ENCODE data around the gene CCDC9. TPM values are rescaled to one million over a fixed set of nuclear protein-coding genes. Genes with fewer than 3 reads are reported as not detected.

Gene CCDC9
- total RNA-seq, 1 donor from 2014 or later = 35.1 TPM

DNA sequence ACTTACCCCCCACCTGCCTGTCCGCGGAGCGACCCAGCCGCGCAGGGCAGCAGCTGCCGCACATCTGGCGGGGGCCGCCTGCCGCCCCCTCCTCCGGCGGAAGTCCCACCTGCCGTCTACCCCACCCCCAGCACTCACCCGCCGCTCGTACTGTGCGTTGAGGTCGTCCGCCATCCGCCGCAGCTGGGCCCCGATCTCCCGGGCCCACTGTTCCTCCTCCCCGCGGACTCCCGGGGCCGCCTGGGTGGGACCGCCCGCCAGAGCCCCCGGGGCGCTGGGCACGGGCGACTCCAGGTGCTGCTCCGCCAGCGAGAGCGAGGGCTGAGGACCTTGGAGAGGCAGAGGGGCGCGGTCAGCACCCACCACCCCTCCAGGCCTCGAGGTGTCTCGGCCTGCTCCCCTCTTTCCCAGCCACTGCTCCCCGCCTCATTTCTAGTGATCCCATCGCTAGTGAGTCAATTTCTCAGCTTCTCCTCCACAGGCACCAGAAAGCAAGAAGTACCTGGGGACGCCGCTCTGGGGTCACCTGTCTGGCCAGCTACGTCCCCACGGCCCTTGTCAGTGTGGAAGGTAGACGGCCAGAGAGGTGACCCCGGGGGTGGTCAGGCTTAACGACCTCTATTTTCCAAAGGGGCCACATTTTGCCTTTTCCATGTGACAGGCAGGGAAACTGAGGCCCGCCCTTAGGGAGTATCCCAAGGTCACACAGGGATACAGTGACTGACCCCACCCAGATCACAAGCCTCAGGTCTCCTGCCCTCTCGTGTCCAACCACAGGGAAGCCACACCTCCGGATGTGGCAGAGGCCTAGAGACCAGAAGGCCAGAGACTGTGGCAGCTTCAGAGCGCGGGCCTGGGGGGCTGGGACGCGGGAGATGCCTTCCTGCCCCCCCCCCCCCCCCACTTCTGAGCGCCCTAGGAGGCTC lies 29.6 kb upstream of the CCDC9 start:
- DNase-seq (ENCODE audit: extremely low spot score, unreplicated experiment) = no peak

DNA sequence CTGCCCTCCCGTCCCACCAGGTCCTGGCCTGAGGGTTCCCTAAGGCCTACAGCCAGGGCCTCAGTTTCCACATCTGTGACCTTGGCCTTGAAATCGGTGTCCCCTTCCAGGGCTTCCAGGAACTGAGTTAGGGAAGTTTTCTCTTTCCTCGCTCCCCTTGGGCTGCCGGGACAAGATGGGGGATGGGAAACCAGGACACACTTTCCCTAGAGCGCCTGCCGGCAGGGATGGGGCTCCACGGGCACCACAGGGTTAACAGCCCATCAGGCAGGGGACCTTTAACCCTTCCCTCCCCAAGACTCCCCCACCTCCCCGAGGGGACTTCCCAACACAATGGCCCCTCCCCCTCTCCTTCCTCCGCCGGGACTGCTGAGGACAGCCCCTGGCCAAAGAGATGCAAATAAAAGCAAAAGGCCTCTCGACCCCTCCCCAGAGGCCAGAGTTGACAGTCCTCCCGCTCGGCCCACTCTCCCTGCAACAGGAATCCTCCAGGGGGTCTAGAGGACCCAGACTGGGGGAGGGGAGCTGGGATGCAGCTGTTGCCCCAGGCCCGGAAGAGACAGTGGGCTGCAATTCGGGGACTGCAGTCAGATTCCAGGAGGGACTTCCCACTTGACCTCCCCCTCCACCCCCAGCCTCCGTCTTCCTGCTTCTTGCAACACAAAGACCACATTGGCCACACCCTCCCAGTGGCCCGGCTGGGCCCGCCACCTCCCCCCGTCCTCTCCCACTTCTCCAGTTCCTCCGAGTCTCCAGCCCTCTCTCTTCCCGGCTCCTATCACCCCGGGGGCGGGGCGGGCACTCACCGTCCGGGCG lies 28.8 kb upstream of the CCDC9 start:
- peaks cover 31% of the 10 kb centered on the region for H3K4me1 Mint-ChIP-seq (ENCODE audit: unreplicated experiment)
- DNase-seq (ENCODE audit: extremely low spot score, unreplicated experiment) = peak; percentile 96
- H3K9me3 Mint-ChIP-seq (ENCODE audit: unreplicated experiment) = no peaks in the 10 kb centered on the region
- no peak overlapping the region for H3K4me3 Mint-ChIP-seq (ENCODE audit: unreplicated experiment)
- no peaks in the 10 kb centered on the region for H3K36me3 Mint-ChIP-seq (ENCODE audit: unreplicated experiment)
- TF ChIP-seq CTCF (IDR thresholded peaks at IDR 0.05) = no peak
- no peaks in the 10 kb centered on the region for H3K27me3 Mint-ChIP-seq (ENCODE audit: unreplicated experiment)
- H3K27ac Mint-ChIP-seq (ENCODE audit: unreplicated experiment) = peak overlapping the region; percentile 97

More for the DNA sequence above, 29.6 kb upstream of the CCDC9 start:
- Mint-ChIP-seq H3K4me1 (ENCODE audit: unreplicated experiment) (peaks cover 23% of the 10 kb centered on the region), H3K27ac (ENCODE audit: unreplicated experiment) (peak overlapping the region; percentile 97), H3K36me3 (ENCODE audit: unreplicated experiment) (peaks cover 6% of the 10 kb centered on the region), H3K27me3 (ENCODE audit: unreplicated experiment) (no peaks in the 10 kb centered on the region), H3K4me3 (ENCODE audit: unreplicated experiment) (no peak overlapping the region), H3K9me3 (ENCODE audit: unreplicated experiment) (no peaks in the 10 kb centered on the region)
- no peak for TF ChIP-seq CTCF (IDR thresholded peaks at IDR 0.05)

- no peak for DNase-seq (ENCODE audit: extremely low spot score, unreplicated experiment)
Observed at GRCh38 chr19:47228168-47228936, 28.0 kb upstream of the CCDC9 start.

DNA sequence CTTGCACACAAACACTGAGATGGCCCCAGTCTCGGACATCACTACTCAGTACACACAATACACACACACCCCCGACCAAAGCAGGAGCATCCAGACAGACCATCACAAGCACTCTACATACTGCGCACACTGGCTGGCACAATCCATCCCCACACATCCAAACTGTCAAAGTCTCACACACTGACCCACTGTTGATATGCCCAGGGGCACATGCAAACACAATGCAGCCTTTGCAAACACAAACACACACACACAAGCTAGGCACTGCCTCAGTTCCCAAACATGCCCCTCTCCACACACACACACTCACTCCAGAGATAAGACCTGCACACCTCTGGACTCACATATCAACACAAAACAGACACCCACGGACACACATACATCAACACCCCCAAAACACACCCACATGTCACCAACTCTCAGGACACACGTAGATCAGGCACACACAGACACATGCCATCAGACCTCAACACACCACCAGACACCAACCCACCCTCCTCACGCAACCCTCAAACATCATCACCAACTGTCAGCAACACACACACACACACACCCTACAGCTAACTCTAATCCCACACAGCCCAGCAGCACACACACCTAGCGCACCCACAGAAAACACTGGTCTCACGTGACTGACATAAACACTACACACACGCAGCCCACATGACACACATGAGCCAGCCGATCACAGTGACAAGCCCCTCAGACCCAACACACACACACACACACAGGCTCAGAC lies 27.2 kb upstream of the CCDC9 start:
- DNase-seq (ENCODE audit: extremely low spot score, unreplicated experiment) = no peak
- H3K9me3 Mint-ChIP-seq (ENCODE audit: unreplicated experiment) = no peaks in the 10 kb centered on the region
- no peaks in the 10 kb centered on the region for H3K27me3 Mint-ChIP-seq (ENCODE audit: unreplicated experiment)

More at GRCh38 chr19:47228168-47228936, 28.0 kb upstream of the CCDC9 start:
- no peak for TF ChIP-seq CTCF (IDR thresholded peaks at IDR 0.05)
- H3K4me1 Mint-ChIP-seq (ENCODE audit: unreplicated experiment) = peaks cover 35% of the 10 kb centered on the region
- H3K4me3 Mint-ChIP-seq (ENCODE audit: unreplicated experiment) = no peak overlapping the region
- H3K9me3 Mint-ChIP-seq (ENCODE audit: unreplicated experiment) = no peaks in the 10 kb centered on the region
- no peak overlapping the region for H3K27ac Mint-ChIP-seq (ENCODE audit: unreplicated experiment)
- no peaks in the 10 kb centered on the region for H3K27me3 Mint-ChIP-seq (ENCODE audit: unreplicated experiment)
- no peaks in the 10 kb centered on the region for H3K36me3 Mint-ChIP-seq (ENCODE audit: unreplicated experiment)

More for the DNA sequence above, 27.2 kb upstream of the CCDC9 start:
- H3K27ac Mint-ChIP-seq (ENCODE audit: unreplicated experiment) = no peak overlapping the region
- TF ChIP-seq CTCF (IDR thresholded peaks at IDR 0.05) = no peak
- H3K4me1 Mint-ChIP-seq (ENCODE audit: unreplicated experiment) = peaks cover 35% of the 10 kb centered on the region
- no peak overlapping the region for H3K4me3 Mint-ChIP-seq (ENCODE audit: unreplicated experiment)
- no peaks in the 10 kb centered on the region for H3K36me3 Mint-ChIP-seq (ENCODE audit: unreplicated experiment)

Measured in osteocyte (in vitro differentiated cells).